Measurements from ENCODE around the gene TAOK3. TPM values are rescaled to one million over a fixed set of nuclear protein-coding genes. Genes with fewer than 3 reads are reported as not detected.
"Not testable (repeated sequence)": the region's sequence is repeated elsewhere in the genome, so short reads cannot be mapped to it uniquely, and the experiment has no call there.

The TAOK3 gene
- 6.5 and 8.5 TPM in 2 replicates for total RNA-seq (2014; rRNA removed; shearing (Covaris generic); ENCODE audit: low replicate concordance)

GRCh38 chr12:118372541-118373495, at the start of gene TAOK3:
Gene TAOK3, minus strand, starts transcription at chr12:118372907. Its CDS starts 117,340 bp downstream, at chr12:118255567.
- in situ Hi-C loops (cut with HindIII; ENCODE audit: low pct_unique_long_range_greater_than_20kb, low sequenced_read_pairs) = no loop called here
- DNase-seq (ENCODE audit: low read depth) = peak; percentile 96

DNA sequence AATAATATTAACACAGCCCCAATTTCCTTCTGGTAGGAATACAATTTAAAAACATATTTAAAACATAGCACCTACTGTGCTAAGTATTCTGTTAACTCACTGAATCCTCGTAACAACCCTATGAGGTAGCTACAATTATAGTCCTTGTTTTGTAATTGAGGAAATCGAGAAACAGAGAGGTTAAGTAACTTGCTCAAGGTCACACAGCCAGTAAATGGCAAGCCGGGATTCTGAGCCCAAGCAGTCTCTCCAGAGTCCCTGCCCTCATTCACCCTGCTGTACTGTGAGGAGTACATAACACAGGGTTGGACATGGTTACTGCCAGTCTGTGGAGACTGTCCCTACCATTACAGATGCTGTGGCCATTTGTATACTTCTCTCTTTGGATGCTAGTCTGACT, 48.0 kb upstream of the TAOK3 start:
- DNase-seq (ENCODE audit: low read depth) = no peak
- in situ Hi-C loops (cut with HindIII; ENCODE audit: low pct_unique_long_range_greater_than_20kb, low sequenced_read_pairs) = no loop called here

GRCh38 chr12:118418385-118419057, 45.8 kb upstream of the TAOK3 start:
- in situ Hi-C loops (cut with HindIII; ENCODE audit: low pct_unique_long_range_greater_than_20kb, low sequenced_read_pairs) = no loop called here
- DNase-seq (ENCODE audit: low read depth) = no peak

- in situ Hi-C loops (cut with HindIII; ENCODE audit: low pct_unique_long_range_greater_than_20kb, low sequenced_read_pairs) = no loop called here
Measured at GRCh38 chr12:118417942-118418341, 45.2 kb upstream of the TAOK3 start.

GRCh38 chr12:118409834-118410233, 37.1 kb upstream of the TAOK3 start:
- in situ Hi-C loops (cut with HindIII; ENCODE audit: low pct_unique_long_range_greater_than_20kb, low sequenced_read_pairs) = no loop called here
- no peak for DNase-seq (ENCODE audit: low read depth)

More at GRCh38 chr12:118417942-118418341, 45.2 kb upstream of the TAOK3 start:
- no peak for DNase-seq (ENCODE audit: low read depth)

DNA sequence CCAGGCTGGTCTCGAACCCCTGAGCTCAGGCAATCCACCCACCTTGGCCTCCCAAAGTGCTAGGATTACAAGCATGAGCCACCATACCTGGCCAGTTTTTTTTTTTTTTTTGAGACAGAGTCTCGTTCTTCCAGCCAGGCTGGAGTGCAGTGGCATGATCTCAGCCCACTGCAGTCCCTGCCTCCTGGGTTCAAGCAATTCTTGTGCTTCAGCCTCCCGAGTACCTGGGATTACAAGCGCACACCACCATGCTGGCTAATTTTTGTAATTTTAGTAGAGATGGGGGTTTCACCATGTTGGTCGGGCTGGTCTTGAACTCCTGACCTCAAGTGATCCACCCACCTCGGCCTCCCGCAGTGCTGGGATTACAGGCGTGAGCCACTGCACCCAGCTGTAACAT, 35.5 kb upstream of the TAOK3 start:
- DNase-seq (ENCODE audit: low read depth); in situ Hi-C loops (cut with HindIII; ENCODE audit: low pct_unique_long_range_greater_than_20kb, low sequenced_read_pairs): not testable (repeated sequence)

- peak; percentile 53 for DNase-seq (ENCODE audit: low read depth)
- in situ Hi-C loops (cut with HindIII; ENCODE audit: low pct_unique_long_range_greater_than_20kb, low sequenced_read_pairs) = no loop called here
Measured at GRCh38 chr12:118404876-118405521, 32.3 kb upstream of the TAOK3 start.

GRCh38 chr12:118402251-118402650, 29.5 kb upstream of the TAOK3 start:
- no peak for DNase-seq (ENCODE audit: low read depth)
- in situ Hi-C loops (cut with HindIII; ENCODE audit: low pct_unique_long_range_greater_than_20kb, low sequenced_read_pairs) = no loop called here

DNA sequence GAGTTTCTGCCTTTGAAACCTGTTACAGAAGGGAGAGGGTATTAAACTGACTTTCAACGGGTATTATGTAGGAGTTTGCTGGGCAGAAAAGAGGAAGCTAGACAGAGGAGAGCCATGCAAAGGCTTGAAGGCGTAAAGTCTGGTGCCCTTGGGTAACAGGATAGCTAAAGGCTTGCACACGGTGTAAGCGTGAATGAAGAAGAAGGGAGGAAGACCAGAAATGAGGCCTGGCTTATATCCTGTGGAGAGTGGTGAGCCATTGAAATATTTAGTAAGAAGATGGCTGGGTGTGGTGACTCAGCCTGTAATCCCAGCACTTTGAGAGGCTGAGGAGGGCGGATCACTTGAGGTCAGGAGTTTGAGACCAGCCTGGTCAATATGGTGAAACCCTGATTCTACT, 26.2 kb upstream of the TAOK3 start:
- in situ Hi-C loops (cut with HindIII; ENCODE audit: low pct_unique_long_range_greater_than_20kb, low sequenced_read_pairs) = no loop called here

GRCh38 chr12:118398524-118398923, 25.8 kb upstream of the TAOK3 start:
- no peak for DNase-seq (ENCODE audit: low read depth)
- in situ Hi-C loops (cut with HindIII; ENCODE audit: low pct_unique_long_range_greater_than_20kb, low sequenced_read_pairs) = no loop called here

More for the DNA sequence above, 26.2 kb upstream of the TAOK3 start:
- DNase-seq (ENCODE audit: low read depth) = no peak

- DNase-seq (ENCODE audit: low read depth) = no peak
- in situ Hi-C loops (cut with HindIII; ENCODE audit: low pct_unique_long_range_greater_than_20kb, low sequenced_read_pairs) = no loop called here
Measured at GRCh38 chr12:118397708-118398440, 25.2 kb upstream of the TAOK3 start.

DNA sequence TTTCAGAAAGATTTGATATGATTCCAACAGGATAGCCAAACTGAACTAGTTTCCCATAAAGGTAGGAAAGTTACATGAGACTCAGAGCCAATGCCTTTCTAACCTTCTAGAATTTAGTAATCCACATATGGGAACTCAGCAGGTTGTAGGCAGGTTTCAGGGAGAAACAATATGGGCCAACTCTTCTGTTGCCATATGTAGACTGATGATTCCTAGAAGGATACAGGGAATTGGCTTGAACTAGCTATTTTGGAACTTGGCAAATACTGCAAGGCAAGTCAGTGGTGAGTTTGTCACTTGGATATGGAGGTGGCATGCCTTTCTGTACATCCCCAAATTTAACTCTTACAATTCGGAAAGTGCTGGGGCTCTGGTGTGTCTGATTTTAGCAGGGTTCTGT, 19.1 kb upstream of the TAOK3 start:
- in situ Hi-C loops (cut with HindIII; ENCODE audit: low pct_unique_long_range_greater_than_20kb, low sequenced_read_pairs) = no loop called here
- DNase-seq (ENCODE audit: low read depth) = no peak

GRCh38 chr12:118391424-118391823, 18.7 kb upstream of the TAOK3 start:
- in situ Hi-C loops (cut with HindIII; ENCODE audit: low pct_unique_long_range_greater_than_20kb, low sequenced_read_pairs) = no loop called here
- DNase-seq (ENCODE audit: low read depth) = no peak

GRCh38 chr12:118377884-118378470, 5.3 kb upstream of the TAOK3 start:
- in situ Hi-C loops (cut with HindIII; ENCODE audit: low pct_unique_long_range_greater_than_20kb, low sequenced_read_pairs) = loop anchor here (5.0 kb wide), 1 partner anchor 196 kb away; no protein-coding TSS in a partner anchor
- peak; percentile 62 for DNase-seq (ENCODE audit: low read depth)

- DNase-seq (ENCODE audit: low read depth) = no peak
- in situ Hi-C loops (cut with HindIII; ENCODE audit: low pct_unique_long_range_greater_than_20kb, low sequenced_read_pairs) = loop anchor here (5.0 kb wide), 1 partner anchor 195 kb away; no protein-coding TSS in a partner anchor
Measured at GRCh38 chr12:118377021-118377883, 4.5 kb upstream of the TAOK3 start.

DNA sequence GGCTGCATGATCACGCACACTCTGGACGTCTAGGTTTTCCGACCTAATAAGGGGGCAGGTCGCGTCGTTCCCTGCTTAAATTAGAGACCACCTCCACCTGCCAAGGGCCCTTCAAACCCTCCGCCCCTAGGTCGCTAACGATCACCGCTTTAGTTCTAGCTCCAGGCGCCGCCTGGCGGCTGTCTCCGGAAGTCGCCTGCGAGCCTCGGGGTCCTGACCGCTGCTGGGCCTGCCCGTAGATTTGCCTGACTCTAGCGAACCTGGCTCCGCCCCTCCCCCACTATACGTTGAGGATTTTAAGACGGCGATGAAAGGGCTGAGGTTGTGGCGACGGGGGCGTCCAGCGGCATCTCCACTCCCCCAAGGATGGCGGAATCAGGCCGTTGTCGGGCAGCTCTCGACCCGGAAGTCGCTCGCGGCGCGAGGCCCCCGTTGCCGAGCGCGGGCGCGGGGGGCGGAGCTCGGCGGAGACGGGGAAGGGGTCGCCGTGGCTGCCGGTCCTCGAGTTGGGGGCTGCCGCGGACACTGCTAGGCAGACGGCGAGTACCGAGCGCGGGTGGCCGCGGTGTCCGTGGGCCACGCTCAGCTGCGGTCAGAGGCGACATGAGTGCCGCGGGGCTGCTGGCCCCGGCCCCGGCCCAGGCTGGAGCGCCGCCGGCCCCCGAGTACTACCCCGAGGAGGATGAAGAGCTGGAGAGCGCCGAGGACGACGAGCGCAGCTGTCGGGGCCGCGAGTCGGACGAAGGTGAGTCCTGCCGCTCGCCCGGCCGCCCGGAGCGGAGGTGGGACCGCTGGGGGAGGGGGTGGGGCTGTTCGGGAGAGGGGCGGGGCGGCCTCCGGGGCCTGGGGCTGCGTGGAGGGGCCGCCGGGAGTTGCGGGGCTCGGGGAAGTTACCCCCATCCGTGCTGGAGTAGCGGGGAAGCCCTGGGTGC, 3.6 kb upstream of the TAOK3 start, which contains the start of gene SUDS3:
Gene SUDS3 (plus strand): TSS at position 467 of the 932 bp plus-strand sequence. CDS start 137 bp downstream, at position 604.
- in situ Hi-C loops (cut with HindIII; ENCODE audit: low pct_unique_long_range_greater_than_20kb, low sequenced_read_pairs) = loop anchor here (5.0 kb wide), 1 partner anchor 194 kb away; no protein-coding TSS in a partner anchor
- DNase-seq (ENCODE audit: low read depth) = peak; percentile 87

All from Caki2 (cell line).